HEK293 (cell line): ENCODE measurements around the gene TMEM247.

Source experiments
- SALL2 ChIP-seq: fragments of 450-650 bp; formaldehyde crosslinking; IDR thresholded peaks from 2 replicates; pipeline ENCODE4 v1.5.0; 2017; ENCODE audit warnings: missing biosample characterization, mild to moderate bottlenecking, missing genetic modification characterization, borderline replicate concordance
- TF ChIP-seq, protein P1 (sequence below): fragments of 450-650 bp; formaldehyde crosslinking; IDR thresholded peaks from 2 replicates; pipeline ENCODE4 v1.5.1; 2016; ENCODE audit warnings: missing biosample characterization, missing genetic modification characterization
- TF ChIP-seq, protein P2 (sequence below): fragments of 450-650 bp; formaldehyde crosslinking; optimal IDR thresholded peaks from 2 replicates; pipeline ENCODE3; 2016; ENCODE audit warnings: missing biosample characterization, mild to moderate bottlenecking, missing genetic modification characterization

DNA sequence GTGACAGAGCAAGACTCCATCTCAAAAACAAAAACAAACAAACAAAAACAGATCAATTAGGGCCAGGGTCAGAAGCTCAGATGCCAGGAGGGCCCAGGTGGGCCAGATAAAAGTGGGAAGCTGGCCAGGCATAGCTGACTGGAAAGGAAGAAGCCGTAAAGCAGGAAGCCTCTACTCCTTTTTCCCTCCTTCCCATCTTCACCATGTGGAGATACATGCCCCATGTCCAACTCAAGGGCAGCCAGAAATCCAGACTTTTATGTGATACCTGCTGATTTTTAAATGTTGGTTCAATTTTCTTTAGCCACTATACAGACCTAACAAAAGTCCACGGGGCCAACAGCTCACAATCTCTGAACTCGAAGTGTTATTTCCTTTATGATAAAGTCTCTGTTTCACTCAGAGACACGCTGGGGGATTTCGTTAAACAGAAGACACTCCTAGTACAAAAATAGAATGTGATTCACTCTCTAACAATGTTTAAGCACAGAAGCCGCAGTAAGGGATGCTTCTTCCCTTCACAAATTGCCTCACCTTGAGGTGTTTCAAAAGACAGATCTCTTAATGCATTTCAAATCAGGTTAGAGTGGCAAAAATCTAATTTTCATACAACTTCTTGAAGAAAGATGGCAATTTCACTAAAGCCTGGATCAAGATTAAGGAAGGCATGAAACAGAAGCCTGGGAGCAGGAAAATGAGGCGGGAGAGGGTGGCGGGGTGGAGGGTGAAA is 14.0 kb downstream of the TMEM247 start:
- TF ChIP-seq, protein P1, sequence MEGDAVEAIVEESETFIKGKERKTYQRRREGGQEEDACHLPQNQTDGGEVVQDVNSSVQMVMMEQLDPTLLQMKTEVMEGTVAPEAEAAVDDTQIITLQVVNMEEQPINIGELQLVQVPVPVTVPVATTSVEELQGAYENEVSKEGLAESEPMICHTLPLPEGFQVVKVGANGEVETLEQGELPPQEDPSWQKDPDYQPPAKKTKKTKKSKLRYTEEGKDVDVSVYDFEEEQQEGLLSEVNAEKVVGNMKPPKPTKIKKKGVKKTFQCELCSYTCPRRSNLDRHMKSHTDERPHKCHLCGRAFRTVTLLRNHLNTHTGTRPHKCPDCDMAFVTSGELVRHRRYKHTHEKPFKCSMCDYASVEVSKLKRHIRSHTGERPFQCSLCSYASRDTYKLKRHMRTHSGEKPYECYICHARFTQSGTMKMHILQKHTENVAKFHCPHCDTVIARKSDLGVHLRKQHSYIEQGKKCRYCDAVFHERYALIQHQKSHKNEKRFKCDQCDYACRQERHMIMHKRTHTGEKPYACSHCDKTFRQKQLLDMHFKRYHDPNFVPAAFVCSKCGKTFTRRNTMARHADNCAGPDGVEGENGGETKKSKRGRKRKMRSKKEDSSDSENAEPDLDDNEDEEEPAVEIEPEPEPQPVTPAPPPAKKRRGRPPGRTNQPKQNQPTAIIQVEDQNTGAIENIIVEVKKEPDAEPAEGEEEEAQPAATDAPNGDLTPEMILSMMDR (tag by site-specific recombination), result no peak
- TF ChIP-seq SALL2 (tag by site-specific recombination), result no peak
- TF ChIP-seq, protein P2, sequence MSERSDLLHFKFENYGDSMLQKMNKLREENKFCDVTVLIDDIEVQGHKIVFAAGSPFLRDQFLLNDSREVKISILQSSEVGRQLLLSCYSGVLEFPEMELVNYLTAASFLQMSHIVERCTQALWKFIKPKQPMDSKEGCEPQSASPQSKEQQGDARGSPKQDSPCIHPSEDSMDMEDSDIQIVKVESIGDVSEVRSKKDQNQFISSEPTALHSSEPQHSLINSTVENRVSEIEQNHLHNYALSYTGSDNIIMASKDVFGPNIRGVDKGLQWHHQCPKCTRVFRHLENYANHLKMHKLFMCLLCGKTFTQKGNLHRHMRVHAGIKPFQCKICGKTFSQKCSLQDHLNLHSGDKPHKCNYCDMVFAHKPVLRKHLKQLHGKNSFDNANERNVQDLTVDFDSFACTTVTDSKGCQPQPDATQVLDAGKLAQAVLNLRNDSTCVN, result no peak
